ENCODE measurements around the gene GPR153.

The GPR153 gene

GRCh38 chr1:6287029-6287428, 26.1 kb upstream of the GPR153 start:
- DNase-seq (ENCODE audit: low read depth in 2 of 2, low spot score in 1 of 2) = no peak

GRCh38 chr1:6286266-6286665, 25.4 kb upstream of the GPR153 start:
- DNase-seq (ENCODE audit: low read depth in 2 of 2, low spot score in 1 of 2) = no peak

- no peak for DNase-seq (ENCODE audit: low read depth in 2 of 2, low spot score in 1 of 2)
Observed at GRCh38 chr1:6285336-6285735, 24.4 kb upstream of the GPR153 start.

GRCh38 chr1:6282577-6283270, 21.8 kb upstream of the GPR153 start:
- no peak for DNase-seq (ENCODE audit: low read depth in 2 of 2, low spot score in 1 of 2)

- no peak for DNase-seq (ENCODE audit: low read depth in 2 of 2, low spot score in 1 of 2)
Observed at GRCh38 chr1:6281511-6282402, 20.9 kb upstream of the GPR153 start.

- no peak for DNase-seq (ENCODE audit: low read depth in 2 of 2, low spot score in 1 of 2)
Observed at GRCh38 chr1:6280761-6281451, 20.0 kb upstream of the GPR153 start.

- no peak for DNase-seq (ENCODE audit: low read depth in 2 of 2, low spot score in 1 of 2)
Observed at GRCh38 chr1:6279613-6280383, 18.9 kb upstream of the GPR153 start.

- DNase-seq (ENCODE audit: low read depth in 2 of 2, low spot score in 1 of 2) = no peak
Observed at GRCh38 chr1:6279066-6279465, 18.2 kb upstream of the GPR153 start.

GRCh38 chr1:6278263-6278662, 17.4 kb upstream of the GPR153 start:
- DNase-seq (ENCODE audit: low read depth in 2 of 2, low spot score in 1 of 2) = no peak

- DNase-seq (ENCODE audit: low read depth in 2 of 2, low spot score in 1 of 2) = no peak
Observed at GRCh38 chr1:6276811-6277555, 16.1 kb upstream of the GPR153 start.

- no peak for DNase-seq (ENCODE audit: low read depth in 2 of 2, low spot score in 1 of 2)
Observed at GRCh38 chr1:6275826-6276782, 15.2 kb upstream of the GPR153 start.

- no peak for DNase-seq (ENCODE audit: low read depth in 2 of 2, low spot score in 1 of 2)
Observed at GRCh38 chr1:6274622-6275139, 13.8 kb upstream of the GPR153 start.

- DNase-seq (ENCODE audit: low read depth in 2 of 2, low spot score in 1 of 2) = no peak
Observed at GRCh38 chr1:6274102-6274501, 13.2 kb upstream of the GPR153 start.

- no peak for DNase-seq (ENCODE audit: low read depth in 2 of 2, low spot score in 1 of 2)
Observed at GRCh38 chr1:6273380-6273891, 12.5 kb upstream of the GPR153 start.

GRCh38 chr1:6272868-6273267, 12.0 kb upstream of the GPR153 start:
- no peak for DNase-seq (ENCODE audit: low read depth in 2 of 2, low spot score in 1 of 2)

- DNase-seq (ENCODE audit: low read depth in 2 of 2, low spot score in 1 of 2) = no peak
Observed at GRCh38 chr1:6272452-6272851, 11.6 kb upstream of the GPR153 start.

GRCh38 chr1:6271554-6271953, 10.7 kb upstream of the GPR153 start:
- no peak for DNase-seq (ENCODE audit: low read depth in 2 of 2, low spot score in 1 of 2)

- no peak for DNase-seq (ENCODE audit: low read depth in 2 of 2, low spot score in 1 of 2)
Observed at GRCh38 chr1:6271006-6271405, 10.1 kb upstream of the GPR153 start.

- DNase-seq (ENCODE audit: low read depth in 2 of 2, low spot score in 1 of 2) = no peak
Observed at GRCh38 chr1:6270401-6270800, 9.5 kb upstream of the GPR153 start.
